Measurements from ENCODE around the gene SMIM5.

DNA sequence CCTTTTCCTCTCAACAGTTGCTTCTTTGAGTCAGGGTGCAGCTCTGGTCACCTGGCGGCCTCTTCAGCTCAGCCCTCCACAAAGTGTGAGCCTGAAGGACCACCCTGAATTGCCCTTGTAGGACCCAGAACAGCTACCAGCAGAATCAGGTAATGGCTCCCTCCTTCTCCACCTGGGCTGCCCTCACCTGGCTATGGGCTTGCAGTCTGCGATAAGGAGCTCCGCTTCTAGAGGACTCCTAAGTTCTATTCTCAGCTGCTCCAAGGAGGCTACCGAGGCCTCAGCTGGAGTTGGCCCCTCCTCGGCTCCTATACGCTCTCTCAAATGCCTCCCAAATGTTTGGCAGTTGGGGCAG lies 13.4 kb downstream of the SMIM5 start:
- TF ChIP-seq POLR2A (IDR thresholded peaks at IDR 0.05) (no peak), CTCF (IDR thresholded peaks at IDR 0.05) (no peak), POLR2AphosphoS5 (IDR thresholded peaks at IDR 0.05) (no peak)
